Measurements from ENCODE around the gene WHRN. TPM values are rescaled to one million over a fixed set of nuclear protein-coding genes. Genes with fewer than 3 reads are reported as not detected.

WHRN gene
- total RNA-seq, 1 donor from 2014 or later: 9.1 TPM

GRCh38 chr9:114452219-114453165 is 52.8 kb downstream of the WHRN start:
- no peaks in the 10 kb centered on the region for H3K27me3 ChIP-seq
- no peaks in the 10 kb centered on the region for H3K36me3 ChIP-seq
- H3K4me1 ChIP-seq: no peaks in the 10 kb centered on the region
- intact Hi-C loops (cut with DNase I): no loop called here
- H3K4me3 ChIP-seq: no peak overlapping the region
- TF ChIP-seq, protein P1, sequence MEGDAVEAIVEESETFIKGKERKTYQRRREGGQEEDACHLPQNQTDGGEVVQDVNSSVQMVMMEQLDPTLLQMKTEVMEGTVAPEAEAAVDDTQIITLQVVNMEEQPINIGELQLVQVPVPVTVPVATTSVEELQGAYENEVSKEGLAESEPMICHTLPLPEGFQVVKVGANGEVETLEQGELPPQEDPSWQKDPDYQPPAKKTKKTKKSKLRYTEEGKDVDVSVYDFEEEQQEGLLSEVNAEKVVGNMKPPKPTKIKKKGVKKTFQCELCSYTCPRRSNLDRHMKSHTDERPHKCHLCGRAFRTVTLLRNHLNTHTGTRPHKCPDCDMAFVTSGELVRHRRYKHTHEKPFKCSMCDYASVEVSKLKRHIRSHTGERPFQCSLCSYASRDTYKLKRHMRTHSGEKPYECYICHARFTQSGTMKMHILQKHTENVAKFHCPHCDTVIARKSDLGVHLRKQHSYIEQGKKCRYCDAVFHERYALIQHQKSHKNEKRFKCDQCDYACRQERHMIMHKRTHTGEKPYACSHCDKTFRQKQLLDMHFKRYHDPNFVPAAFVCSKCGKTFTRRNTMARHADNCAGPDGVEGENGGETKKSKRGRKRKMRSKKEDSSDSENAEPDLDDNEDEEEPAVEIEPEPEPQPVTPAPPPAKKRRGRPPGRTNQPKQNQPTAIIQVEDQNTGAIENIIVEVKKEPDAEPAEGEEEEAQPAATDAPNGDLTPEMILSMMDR (IDR thresholded peaks at IDR 0.05): no peak
- TF ChIP-seq POLR2A (IDR thresholded peaks at IDR 0.05): no peak
- TF ChIP-seq POLR2AphosphoS5 (IDR thresholded peaks at IDR 0.05; ENCODE audit: insufficient read depth in 1 of 2, low read depth in 1 of 2): no peak
- no peak for DNase-seq (ENCODE audit: extremely low spot score in 2 of 2)
- no peak overlapping the region for H3K27ac ChIP-seq
- H3K9me3 ChIP-seq: no peaks in the 10 kb centered on the region

- Histone ChIP-seq H3K36me3 (no peaks in the 10 kb centered on the region), H3K27me3 (no peaks in the 10 kb centered on the region), H3K27ac (no peak overlapping the region), H3K4me3 (no peak overlapping the region), H3K4me1 (peaks cover 6% of the 10 kb centered on the region), H3K9me3 (no peaks in the 10 kb centered on the region)
- intact Hi-C loops (cut with DNase I): no loop called here
- no peak for DNase-seq (ENCODE audit: extremely low spot score in 2 of 2)
- TF ChIP-seq POLR2AphosphoS5 (IDR thresholded peaks at IDR 0.05; ENCODE audit: insufficient read depth in 1 of 2, low read depth in 1 of 2): no peak
Measured at GRCh38 chr9:114451707-114452031, 53.6 kb downstream of the WHRN start.

- H3K27me3 ChIP-seq: no peaks in the 10 kb centered on the region
- H3K9me3 ChIP-seq: no peaks in the 10 kb centered on the region
- H3K27ac ChIP-seq: no peak overlapping the region
- H3K4me3 ChIP-seq: no peak overlapping the region
- H3K36me3 ChIP-seq: no peaks in the 10 kb centered on the region
- intact Hi-C loops (cut with DNase I): no loop called here
- no peak for DNase-seq (ENCODE audit: extremely low spot score in 2 of 2)
- TF ChIP-seq POLR2A (IDR thresholded peaks at IDR 0.05) (no peak), POLR2AphosphoS5 (IDR thresholded peaks at IDR 0.05; ENCODE audit: insufficient read depth in 1 of 2, low read depth in 1 of 2) (no peak)
- TF ChIP-seq, protein P1 (IDR thresholded peaks at IDR 0.05): no peak
- H3K4me1 ChIP-seq: peaks cover 6% of the 10 kb centered on the region
Measured at GRCh38 chr9:114450833-114451706, 54.2 kb downstream of the WHRN start.

- H3K27ac ChIP-seq: no peak overlapping the region
- intact Hi-C loops (cut with DNase I): no loop called here
- H3K27me3 ChIP-seq: no peaks in the 10 kb centered on the region
- H3K4me3 ChIP-seq: no peak overlapping the region
- no peaks in the 10 kb centered on the region for H3K36me3 ChIP-seq
- DNase-seq (ENCODE audit: extremely low spot score in 2 of 2): no peak
- peaks cover 6% of the 10 kb centered on the region for H3K4me1 ChIP-seq
- TF ChIP-seq POLR2AphosphoS5 (IDR thresholded peaks at IDR 0.05; ENCODE audit: insufficient read depth in 1 of 2, low read depth in 1 of 2): no peak
- TF ChIP-seq POLR2A (IDR thresholded peaks at IDR 0.05): no peak
- TF ChIP-seq, protein P1 (IDR thresholded peaks at IDR 0.05): no peak
- no peaks in the 10 kb centered on the region for H3K9me3 ChIP-seq
Measured at GRCh38 chr9:114450181-114450580, 55.1 kb downstream of the WHRN start.

DNA sequence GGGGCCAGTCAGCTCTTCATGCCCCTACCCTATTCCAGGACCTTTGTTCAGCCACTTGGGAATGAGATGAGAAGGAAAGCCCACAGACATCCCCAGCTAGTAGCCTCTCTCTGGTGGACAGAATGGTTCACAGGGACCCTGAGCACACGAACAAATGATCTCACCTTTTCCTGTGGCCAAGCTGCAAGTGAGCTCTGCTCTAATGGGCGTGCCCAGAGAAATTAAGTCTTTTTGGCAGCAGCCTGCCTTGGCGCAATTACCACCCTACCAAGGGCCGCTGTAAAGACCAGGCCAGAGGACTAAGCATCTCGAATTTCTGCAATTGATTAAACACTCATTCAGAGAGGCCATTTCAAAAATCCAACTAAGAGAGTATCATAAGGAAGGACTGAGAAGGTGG is 56.0 kb downstream of the WHRN start:
- no peaks in the 10 kb centered on the region for H3K27me3 ChIP-seq
- no peaks in the 10 kb centered on the region for H3K36me3 ChIP-seq
- no peaks in the 10 kb centered on the region for H3K9me3 ChIP-seq
- H3K27ac ChIP-seq: no peak overlapping the region
- intact Hi-C loops (cut with DNase I): no loop called here
- no peak for DNase-seq (ENCODE audit: extremely low spot score in 2 of 2)
- H3K4me3 ChIP-seq: no peak overlapping the region
- H3K4me1 ChIP-seq: peaks cover 6% of the 10 kb centered on the region
- no peak for TF ChIP-seq POLR2A (IDR thresholded peaks at IDR 0.05)
- TF ChIP-seq, protein P1 (IDR thresholded peaks at IDR 0.05): no peak
- no peak for TF ChIP-seq POLR2AphosphoS5 (IDR thresholded peaks at IDR 0.05; ENCODE audit: insufficient read depth in 1 of 2, low read depth in 1 of 2)
